HepG2 (cell line): ENCODE results near the gene KCNK17. TPM values are rescaled to one million over a fixed set of nuclear protein-coding genes. Genes with fewer than 3 reads are reported as not detected.

Source experiments
- AKAP8 ChIP-seq: sonication (generic); formaldehyde crosslinking; IDR thresholded peaks from 2 replicates; pipeline ENCODE4 v1.5.1; 2020; ENCODE audit warnings: mild to moderate bottlenecking, missing genetic modification reagents
- CENPT ChIP-seq: sonication (generic); formaldehyde crosslinking; IDR thresholded peaks from 2 replicates; pipeline ENCODE4 v1.8.0; 2022; ENCODE audit warnings: low read depth, mild to moderate bottlenecking, moderate library complexity, missing genetic modification reagents
- GATA4 ChIP-seq: sonication (generic); IDR thresholded peaks from 2 replicates; pipeline ENCODE4 v1.6.1; 2016; ENCODE audit warnings: antibody characterized with exemption, low read depth, borderline replicate concordance
- KAT8 ChIP-seq: IDR thresholded peaks from 2 replicates; pipeline ENCODE4 v1.6.1; 2016; ENCODE audit warnings: missing genetic modification reagents, missing compliant biosample characterization
- MED13 ChIP-seq: sonication (generic); formaldehyde crosslinking; IDR thresholded peaks from 2 replicates; pipeline ENCODE4 v1.5.0; 2020; ENCODE audit warnings: missing genetic modification reagents
- RFX1 ChIP-seq: fragments of 450-650 bp; IDR thresholded peaks from 2 replicates; pipeline ENCODE4 v1.6.1; 2017
- ZNF180 ChIP-seq: sonication (generic); formaldehyde crosslinking; IDR thresholded peaks from 2 replicates; pipeline ENCODE4 v1.4.0; 2020; ENCODE audit warnings: low read depth, missing genetic modification reagents, borderline replicate concordance
- ZNF331 ChIP-seq: sonication (generic); formaldehyde crosslinking; IDR thresholded peaks from 2 replicates; pipeline ENCODE4 v1.4.0; 2020; ENCODE audit warnings: missing genetic modification reagents
- ZNF761 ChIP-seq: sonication (generic); formaldehyde crosslinking; conservative IDR thresholded peaks from 2 replicates; pipeline ENCODE4 v1.4.0; 2020; ENCODE audit warnings: mild to moderate bottlenecking, missing genetic modification reagents
- ZNF816 ChIP-seq: sonication (generic); formaldehyde crosslinking; IDR thresholded peaks from 2 replicates; pipeline ENCODE4 v1.8.0; 2022; ENCODE audit warnings: missing genetic modification reagents, mild to moderate bottlenecking, borderline replicate concordance
- polyA plus RNA-seq, 8 experiments: library from polyadenylated mRNA; depleted of rRNA in 3 of 8; stranded (reverse) in 7 of 8; unstranded in 1 of 8; fragments of >200 nt; fragmentation: Illumina TruSeq in 4 of 8; extraction: Trizol in 4 of 8; gene quantifications; 2 replicates each; pipeline versions ENCODE4 v1.2.1 to v1.2.3, GENCODE V29; 2011 to 2016; ENCODE audit warnings: low read depth in 4 of 8, missing spikeins in 1 of 8, mixed read lengths in 1 of 8; ENCODE audit not compliant: insufficient read depth in 1 of 8
- total RNA-seq, 5 experiments: library from RNA; depleted of rRNA; stranded (reverse); fragments of >200 nt; fragmentation: Illumina TruSeq; extraction: Trizol; gene quantifications; 2 replicates each; pipeline ENCODE4 v1.2.3, GENCODE V29; 2016; ENCODE audit warnings: low read depth in 1 of 5
- TF ChIP-seq, protein P1 (sequence below): sonication (generic); formaldehyde crosslinking; IDR thresholded peaks from 2 replicates; pipeline ENCODE4 v1.5.1; 2020; ENCODE audit warnings: mild to moderate bottlenecking, missing genetic modification reagents, moderate library complexity
- TF ChIP-seq, protein P2 (sequence below): sonication (generic); IDR thresholded peaks from 2 replicates; pipeline ENCODE4 v1.6.1; 2016; ENCODE audit warnings: low read depth, borderline replicate concordance
- TF ChIP-seq, protein P3 (sequence below): sonication (generic); formaldehyde crosslinking; IDR thresholded peaks from 2 replicates; pipeline ENCODE4 v1.4.0; 2020; ENCODE audit warnings: low read depth, missing genetic modification reagents
- TF ChIP-seq, protein P4 (sequence below): sonication (generic); formaldehyde crosslinking; IDR thresholded peaks from 2 replicates; pipeline ENCODE4 v1.4.0; 2020; ENCODE audit warnings: missing genetic modification reagents
- TF ChIP-seq, protein P5 (sequence below): sonication (generic); formaldehyde crosslinking; conservative IDR thresholded peaks from 2 replicates; pipeline ENCODE4 v1.4.0; 2020; ENCODE audit warnings: missing genetic modification reagents

The KCNK17 gene
- total and polyA plus RNA-seq, 2 of the 13 experiments (the other 11 are each of a cell fraction or from before 2014, with no cell fraction given): not detected

DNA sequence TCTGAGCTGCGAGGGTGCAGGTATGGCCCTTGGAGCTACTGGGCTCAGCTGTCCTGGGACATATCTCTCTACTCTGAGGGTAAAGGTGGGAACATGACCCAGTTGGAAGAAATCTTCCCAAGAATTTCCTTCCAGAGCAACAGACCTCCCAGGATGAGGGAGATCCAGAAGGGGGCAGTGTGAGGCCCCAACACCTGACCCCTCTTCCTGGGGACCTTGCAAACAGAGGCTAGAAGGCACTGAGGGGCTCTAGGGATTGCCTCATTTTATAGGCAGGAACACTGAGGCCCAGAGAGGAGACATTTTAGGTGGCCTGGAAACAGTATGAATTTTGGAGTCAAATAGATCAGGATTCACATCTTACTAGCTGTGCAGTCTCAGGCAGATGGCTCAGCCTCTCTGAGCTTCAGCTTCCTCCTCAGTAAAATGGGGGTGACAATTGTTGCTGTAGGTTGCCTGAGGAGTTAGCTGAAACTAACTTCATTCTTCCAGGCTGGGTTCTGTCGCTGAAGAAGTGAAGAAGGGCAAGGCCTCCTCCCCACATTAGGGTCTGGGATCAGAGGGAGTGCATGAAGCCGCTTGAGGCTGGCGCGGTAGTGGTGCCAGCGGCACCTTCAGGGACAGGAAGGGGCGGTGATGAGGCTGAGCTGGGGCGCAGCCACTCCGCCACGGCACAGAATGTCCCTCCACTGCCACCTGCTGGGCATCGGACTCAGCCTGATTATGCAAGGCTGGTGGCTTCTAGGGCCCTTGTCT lies 11.4 kb downstream of the KCNK17 start (continued):
- TF ChIP-seq AKAP8 (CRISPR knock-in tag) (no peak), KAT8 (no peak), ZNF331 (CRISPR knock-in tag) (peak; percentile 76), MED13 (no peak), CENPT (no peak), RFX1 (no peak), ZNF180 (CRISPR knock-in tag) (no peak), GATA4 (no peak), ZNF761 (no peak), ZNF816 (CRISPR knock-in tag) (no peak)
- TF ChIP-seq, protein P1, sequence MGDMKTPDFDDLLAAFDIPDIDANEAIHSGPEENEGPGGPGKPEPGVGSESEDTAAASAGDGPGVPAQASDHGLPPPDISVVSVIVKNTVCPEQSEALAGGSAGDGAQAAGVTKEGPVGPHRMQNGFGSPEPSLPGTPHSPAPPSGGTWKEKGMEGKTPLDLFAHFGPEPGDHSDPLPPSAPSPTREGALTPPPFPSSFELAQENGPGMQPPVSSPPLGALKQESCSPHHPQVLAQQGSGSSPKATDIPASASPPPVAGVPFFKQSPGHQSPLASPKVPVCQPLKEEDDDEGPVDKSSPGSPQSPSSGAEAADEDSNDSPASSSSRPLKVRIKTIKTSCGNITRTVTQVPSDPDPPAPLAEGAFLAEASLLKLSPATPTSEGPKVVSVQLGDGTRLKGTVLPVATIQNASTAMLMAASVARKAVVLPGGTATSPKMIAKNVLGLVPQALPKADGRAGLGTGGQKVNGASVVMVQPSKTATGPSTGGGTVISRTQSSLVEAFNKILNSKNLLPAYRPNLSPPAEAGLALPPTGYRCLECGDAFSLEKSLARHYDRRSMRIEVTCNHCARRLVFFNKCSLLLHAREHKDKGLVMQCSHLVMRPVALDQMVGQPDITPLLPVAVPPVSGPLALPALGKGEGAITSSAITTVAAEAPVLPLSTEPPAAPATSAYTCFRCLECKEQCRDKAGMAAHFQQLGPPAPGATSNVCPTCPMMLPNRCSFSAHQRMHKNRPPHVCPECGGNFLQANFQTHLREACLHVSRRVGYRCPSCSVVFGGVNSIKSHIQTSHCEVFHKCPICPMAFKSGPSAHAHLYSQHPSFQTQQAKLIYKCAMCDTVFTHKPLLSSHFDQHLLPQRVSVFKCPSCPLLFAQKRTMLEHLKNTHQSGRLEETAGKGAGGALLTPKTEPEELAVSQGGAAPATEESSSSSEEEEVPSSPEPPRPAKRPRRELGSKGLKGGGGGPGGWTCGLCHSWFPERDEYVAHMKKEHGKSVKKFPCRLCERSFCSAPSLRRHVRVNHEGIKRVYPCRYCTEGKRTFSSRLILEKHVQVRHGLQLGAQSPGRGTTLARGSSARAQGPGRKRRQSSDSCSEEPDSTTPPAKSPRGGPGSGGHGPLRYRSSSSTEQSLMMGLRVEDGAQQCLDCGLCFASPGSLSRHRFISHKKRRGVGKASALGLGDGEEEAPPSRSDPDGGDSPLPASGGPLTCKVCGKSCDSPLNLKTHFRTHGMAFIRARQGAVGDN (CRISPR knock-in tag): peak; percentile 53
- TF ChIP-seq, protein P2, sequence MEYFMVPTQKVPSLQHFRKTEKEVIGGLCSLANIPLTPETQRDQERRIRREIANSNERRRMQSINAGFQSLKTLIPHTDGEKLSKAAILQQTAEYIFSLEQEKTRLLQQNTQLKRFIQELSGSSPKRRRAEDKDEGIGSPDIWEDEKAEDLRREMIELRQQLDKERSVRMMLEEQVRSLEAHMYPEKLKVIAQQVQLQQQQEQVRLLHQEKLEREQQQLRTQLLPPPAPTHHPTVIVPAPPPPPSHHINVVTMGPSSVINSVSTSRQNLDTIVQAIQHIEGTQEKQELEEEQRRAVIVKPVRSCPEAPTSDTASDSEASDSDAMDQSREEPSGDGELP: no peak
- TF ChIP-seq, protein P3, sequence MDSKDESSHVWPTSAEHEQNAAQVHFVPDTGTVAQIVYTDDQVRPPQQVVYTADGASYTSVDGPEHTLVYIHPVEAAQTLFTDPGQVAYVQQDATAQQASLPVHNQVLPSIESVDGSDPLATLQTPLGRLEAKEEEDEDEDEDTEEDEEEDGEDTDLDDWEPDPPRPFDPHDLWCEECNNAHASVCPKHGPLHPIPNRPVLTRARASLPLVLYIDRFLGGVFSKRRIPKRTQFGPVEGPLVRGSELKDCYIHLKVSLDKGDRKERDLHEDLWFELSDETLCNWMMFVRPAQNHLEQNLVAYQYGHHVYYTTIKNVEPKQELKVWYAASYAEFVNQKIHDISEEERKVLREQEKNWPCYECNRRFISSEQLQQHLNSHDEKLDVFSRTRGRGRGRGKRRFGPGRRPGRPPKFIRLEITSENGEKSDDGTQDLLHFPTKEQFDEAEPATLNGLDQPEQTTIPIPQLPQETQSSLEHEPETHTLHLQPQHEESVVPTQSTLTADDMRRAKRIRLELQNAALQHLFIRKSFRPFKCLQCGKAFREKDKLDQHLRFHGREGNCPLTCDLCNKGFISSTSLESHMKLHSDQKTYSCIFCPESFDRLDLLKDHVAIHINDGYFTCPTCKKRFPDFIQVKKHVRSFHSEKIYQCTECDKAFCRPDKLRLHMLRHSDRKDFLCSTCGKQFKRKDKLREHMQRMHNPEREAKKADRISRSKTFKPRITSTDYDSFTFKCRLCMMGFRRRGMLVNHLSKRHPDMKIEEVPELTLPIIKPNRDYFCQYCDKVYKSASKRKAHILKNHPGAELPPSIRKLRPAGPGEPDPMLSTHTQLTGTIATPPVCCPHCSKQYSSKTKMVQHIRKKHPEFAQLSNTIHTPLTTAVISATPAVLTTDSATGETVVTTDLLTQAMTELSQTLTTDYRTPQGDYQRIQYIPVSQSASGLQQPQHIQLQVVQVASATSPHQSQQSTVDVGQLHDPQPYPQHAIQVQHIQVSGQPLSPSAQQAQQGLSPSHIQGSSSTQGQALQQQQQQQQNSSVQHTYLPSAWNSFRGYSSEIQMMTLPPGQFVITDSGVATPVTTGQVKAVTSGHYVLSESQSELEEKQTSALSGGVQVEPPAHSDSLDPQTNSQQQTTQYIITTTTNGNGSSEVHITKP (CRISPR knock-in tag): 0 out of 2 replicates have a peak, but pooled peaks have one; percentile 22
- TF ChIP-seq, protein P4, sequence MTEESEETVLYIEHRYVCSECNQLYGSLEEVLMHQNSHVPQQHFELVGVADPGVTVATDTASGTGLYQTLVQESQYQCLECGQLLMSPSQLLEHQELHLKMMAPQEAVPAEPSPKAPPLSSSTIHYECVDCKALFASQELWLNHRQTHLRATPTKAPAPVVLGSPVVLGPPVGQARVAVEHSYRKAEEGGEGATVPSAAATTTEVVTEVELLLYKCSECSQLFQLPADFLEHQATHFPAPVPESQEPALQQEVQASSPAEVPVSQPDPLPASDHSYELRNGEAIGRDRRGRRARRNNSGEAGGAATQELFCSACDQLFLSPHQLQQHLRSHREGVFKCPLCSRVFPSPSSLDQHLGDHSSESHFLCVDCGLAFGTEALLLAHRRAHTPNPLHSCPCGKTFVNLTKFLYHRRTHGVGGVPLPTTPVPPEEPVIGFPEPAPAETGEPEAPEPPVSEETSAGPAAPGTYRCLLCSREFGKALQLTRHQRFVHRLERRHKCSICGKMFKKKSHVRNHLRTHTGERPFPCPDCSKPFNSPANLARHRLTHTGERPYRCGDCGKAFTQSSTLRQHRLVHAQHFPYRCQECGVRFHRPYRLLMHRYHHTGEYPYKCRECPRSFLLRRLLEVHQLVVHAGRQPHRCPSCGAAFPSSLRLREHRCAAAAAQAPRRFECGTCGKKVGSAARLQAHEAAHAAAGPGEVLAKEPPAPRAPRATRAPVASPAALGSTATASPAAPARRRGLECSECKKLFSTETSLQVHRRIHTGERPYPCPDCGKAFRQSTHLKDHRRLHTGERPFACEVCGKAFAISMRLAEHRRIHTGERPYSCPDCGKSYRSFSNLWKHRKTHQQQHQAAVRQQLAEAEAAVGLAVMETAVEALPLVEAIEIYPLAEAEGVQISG (CRISPR knock-in tag): peak; percentile 44
- TF ChIP-seq, protein P5, sequence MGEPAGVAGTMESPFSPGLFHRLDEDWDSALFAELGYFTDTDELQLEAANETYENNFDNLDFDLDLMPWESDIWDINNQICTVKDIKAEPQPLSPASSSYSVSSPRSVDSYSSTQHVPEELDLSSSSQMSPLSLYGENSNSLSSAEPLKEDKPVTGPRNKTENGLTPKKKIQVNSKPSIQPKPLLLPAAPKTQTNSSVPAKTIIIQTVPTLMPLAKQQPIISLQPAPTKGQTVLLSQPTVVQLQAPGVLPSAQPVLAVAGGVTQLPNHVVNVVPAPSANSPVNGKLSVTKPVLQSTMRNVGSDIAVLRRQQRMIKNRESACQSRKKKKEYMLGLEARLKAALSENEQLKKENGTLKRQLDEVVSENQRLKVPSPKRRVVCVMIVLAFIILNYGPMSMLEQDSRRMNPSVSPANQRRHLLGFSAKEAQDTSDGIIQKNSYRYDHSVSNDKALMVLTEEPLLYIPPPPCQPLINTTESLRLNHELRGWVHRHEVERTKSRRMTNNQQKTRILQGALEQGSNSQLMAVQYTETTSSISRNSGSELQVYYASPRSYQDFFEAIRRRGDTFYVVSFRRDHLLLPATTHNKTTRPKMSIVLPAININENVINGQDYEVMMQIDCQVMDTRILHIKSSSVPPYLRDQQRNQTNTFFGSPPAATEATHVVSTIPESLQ (CRISPR knock-in tag): no peak
